ENCODE results near the gene QRSL1. TPM values are rescaled to one million over a fixed set of nuclear protein-coding genes. Genes with fewer than 3 reads are reported as not detected.

QRSL1 gene
- total RNA-seq, 1 donor from 2014 or later, result 23.0 TPM

GRCh38 chr6:106684011-106684410 is 54.6 kb downstream of the QRSL1 start:
- H3K4me3 Mint-ChIP-seq, result no peak overlapping the region
- H4K20me1 ChIP-seq (ENCODE audit: low read depth), result no peaks in the 10 kb centered on the region
- H3K27ac ChIP-seq, result no peak overlapping the region
- DNase-seq (ENCODE audit: low spot score), result no peak
- no peaks in the 10 kb centered on the region for H3K9me3 Mint-ChIP-seq
- H3K4me2 ChIP-seq, result no peak overlapping the region
- H3K36me3 ChIP-seq, result no peaks in the 10 kb centered on the region
- H3K36me3 Mint-ChIP-seq, result no peaks in the 10 kb centered on the region
- peaks cover 4% of the 10 kb centered on the region for H3K27me3 Mint-ChIP-seq (ENCODE audit: insufficient read depth, low read depth)
- H2AFZ ChIP-seq (replicated peaks), result no peak overlapping the region
- no peak overlapping the region for H3K4me3 ChIP-seq
- no peak for TF ChIP-seq EZH2phosphoT487 (IDR thresholded peaks at IDR 0.05)
- TF ChIP-seq EZH2 (IDR thresholded peaks at IDR 0.05), result no peak
- no peak for TF ChIP-seq CTCF (IDR thresholded peaks at IDR 0.05)
- H3K27ac Mint-ChIP-seq, result no peak overlapping the region
- H3K9ac ChIP-seq, result no peak overlapping the region
- no peaks in the 10 kb centered on the region for H3K27me3 ChIP-seq
- no peaks in the 10 kb centered on the region for H3K4me1 Mint-ChIP-seq
- no peaks in the 10 kb centered on the region for H3K4me1 ChIP-seq
- H3K79me2 ChIP-seq (ENCODE audit: low read depth), result no peaks in the 10 kb centered on the region
- H3F3A ChIP-seq (ENCODE audit: low read depth), result no peaks in the 10 kb centered on the region
- no peaks in the 10 kb centered on the region for H3K9me3 ChIP-seq (ENCODE audit: low read depth)

GRCh38 chr6:106685833-106686232 is 56.5 kb downstream of the QRSL1 start:
- Mint-ChIP-seq H3K36me3 (no peaks in the 10 kb centered on the region), H3K9me3 (no peaks in the 10 kb centered on the region), H3K27me3 (ENCODE audit: insufficient read depth, low read depth) (peaks cover 4% of the 10 kb centered on the region), H3K4me3 (no peak overlapping the region), H3K4me1 (no peaks in the 10 kb centered on the region), H3K27ac (no peak overlapping the region)
- Histone ChIP-seq H3K36me3 (no peaks in the 10 kb centered on the region), H3F3A (ENCODE audit: low read depth) (no peaks in the 10 kb centered on the region), H3K27me3 (no peaks in the 10 kb centered on the region), H4K20me1 (ENCODE audit: low read depth) (no peaks in the 10 kb centered on the region), H3K79me2 (ENCODE audit: low read depth) (no peaks in the 10 kb centered on the region), H3K4me2 (no peak overlapping the region), H3K9me3 (ENCODE audit: low read depth) (no peaks in the 10 kb centered on the region), H3K27ac (no peak overlapping the region), H3K4me1 (no peaks in the 10 kb centered on the region), H3K4me3 (no peak overlapping the region), H3K9ac (no peak overlapping the region), H2AFZ (replicated peaks) (no peak overlapping the region)
- TF ChIP-seq CTCF (IDR thresholded peaks at IDR 0.05), result no peak
- TF ChIP-seq EZH2phosphoT487 (IDR thresholded peaks at IDR 0.05), result no peak
- no peak for TF ChIP-seq EZH2 (IDR thresholded peaks at IDR 0.05)
- DNase-seq (ENCODE audit: low spot score), result no peak

GRCh38 chr6:106688177-106688951 is 59.0 kb downstream of the QRSL1 start:
- no peaks in the 10 kb centered on the region for H3K9me3 Mint-ChIP-seq
- H3K4me1 ChIP-seq, result peaks cover 8% of the 10 kb centered on the region
- no peaks in the 10 kb centered on the region for H3K27me3 ChIP-seq
- no peaks in the 10 kb centered on the region for H3K79me2 ChIP-seq (ENCODE audit: low read depth)
- no peak overlapping the region for H3K9ac ChIP-seq
- no peak overlapping the region for H3K27ac ChIP-seq
- TF ChIP-seq EZH2 (IDR thresholded peaks at IDR 0.05), result no peak
- TF ChIP-seq EZH2phosphoT487 (IDR thresholded peaks at IDR 0.05), result no peak
- no peak for TF ChIP-seq CTCF (IDR thresholded peaks at IDR 0.05)
- peaks cover 4% of the 10 kb centered on the region for H3K27me3 Mint-ChIP-seq (ENCODE audit: insufficient read depth, low read depth)
- no peaks in the 10 kb centered on the region for H3K9me3 ChIP-seq (ENCODE audit: low read depth)
- H3F3A ChIP-seq (ENCODE audit: low read depth), result peaks cover 7% of the 10 kb centered on the region
- no peak overlapping the region for H3K4me3 ChIP-seq
- H3K4me2 ChIP-seq, result no peak overlapping the region
- DNase-seq (ENCODE audit: low spot score), result no peak
- H3K27ac Mint-ChIP-seq, result no peak overlapping the region
- no peaks in the 10 kb centered on the region for H4K20me1 ChIP-seq (ENCODE audit: low read depth)
- H3K4me3 Mint-ChIP-seq, result no peak overlapping the region
- peaks cover 14% of the 10 kb centered on the region for H3K4me1 Mint-ChIP-seq
- H3K36me3 Mint-ChIP-seq, result no peaks in the 10 kb centered on the region
- H2AFZ ChIP-seq (replicated peaks), result no peak overlapping the region
- no peaks in the 10 kb centered on the region for H3K36me3 ChIP-seq

All from neural progenitor cell (in vitro differentiated cells).